ENCODE measurements around the gene GPC5.
"Not testable (repeated sequence)": the region's sequence is repeated elsewhere in the genome, so short reads cannot be mapped to it uniquely, and the experiment has no call there.

GPC5 gene

DNA sequence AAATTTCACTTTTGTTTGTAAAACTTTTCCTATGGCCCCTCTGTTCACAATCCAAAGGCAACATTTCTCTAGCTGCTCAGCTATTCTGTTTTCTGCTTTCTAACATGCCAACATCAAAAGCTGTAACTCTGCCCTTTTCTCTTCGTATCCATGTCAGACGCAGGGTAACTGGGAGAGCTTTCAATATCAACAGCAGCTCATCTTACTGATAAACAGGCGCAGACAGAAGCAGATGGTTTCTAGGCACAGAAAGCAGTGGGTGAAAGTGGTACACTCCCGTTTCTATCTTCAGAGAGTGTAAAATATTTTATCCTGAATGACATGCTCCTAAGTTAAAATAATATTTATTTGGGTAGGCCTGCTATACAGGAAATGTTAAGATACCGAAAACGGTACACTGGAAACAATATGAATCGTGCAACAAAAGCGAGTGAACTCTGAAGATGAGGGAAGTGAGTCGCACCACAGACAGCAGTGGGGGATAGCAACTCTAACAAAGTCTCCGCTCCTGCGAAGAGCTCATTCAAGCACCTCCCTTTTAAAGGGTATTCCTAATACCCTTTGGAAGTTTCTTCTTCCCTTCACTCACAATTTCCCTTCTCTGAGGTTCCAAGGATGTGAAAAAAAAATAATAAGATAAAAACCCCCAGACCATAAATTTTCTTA lies 798.3 kb downstream of the GPC5 start:
- no peak for DNase-seq

GRCh38 chr13:92197669-92198068 lies 799.2 kb downstream of the GPC5 start:
- DNase-seq: no peak

DNA sequence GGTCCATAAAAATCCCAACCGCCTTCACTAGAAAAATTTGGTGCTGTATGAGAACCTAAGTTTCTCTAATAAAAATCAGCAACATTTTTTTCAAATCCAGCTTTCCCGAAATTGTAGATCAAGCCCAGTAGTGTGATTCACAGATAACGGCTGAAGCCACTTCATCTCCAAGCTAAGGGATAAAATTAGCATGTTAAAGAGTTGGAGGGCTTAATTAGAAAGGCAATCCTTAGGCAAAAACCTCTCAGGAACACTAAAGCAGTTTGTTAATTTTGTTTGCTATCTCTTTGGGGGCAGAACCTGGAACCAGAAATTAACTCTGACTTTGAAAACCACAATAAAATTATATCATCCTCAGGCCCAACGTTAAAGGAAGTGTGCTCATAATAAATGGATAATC lies 820.2 kb downstream of the GPC5 start:
- DNase-seq: no peak

GRCh38 chr13:92221916-92222315 lies 823.5 kb downstream of the GPC5 start:
- no peak for DNase-seq

DNA sequence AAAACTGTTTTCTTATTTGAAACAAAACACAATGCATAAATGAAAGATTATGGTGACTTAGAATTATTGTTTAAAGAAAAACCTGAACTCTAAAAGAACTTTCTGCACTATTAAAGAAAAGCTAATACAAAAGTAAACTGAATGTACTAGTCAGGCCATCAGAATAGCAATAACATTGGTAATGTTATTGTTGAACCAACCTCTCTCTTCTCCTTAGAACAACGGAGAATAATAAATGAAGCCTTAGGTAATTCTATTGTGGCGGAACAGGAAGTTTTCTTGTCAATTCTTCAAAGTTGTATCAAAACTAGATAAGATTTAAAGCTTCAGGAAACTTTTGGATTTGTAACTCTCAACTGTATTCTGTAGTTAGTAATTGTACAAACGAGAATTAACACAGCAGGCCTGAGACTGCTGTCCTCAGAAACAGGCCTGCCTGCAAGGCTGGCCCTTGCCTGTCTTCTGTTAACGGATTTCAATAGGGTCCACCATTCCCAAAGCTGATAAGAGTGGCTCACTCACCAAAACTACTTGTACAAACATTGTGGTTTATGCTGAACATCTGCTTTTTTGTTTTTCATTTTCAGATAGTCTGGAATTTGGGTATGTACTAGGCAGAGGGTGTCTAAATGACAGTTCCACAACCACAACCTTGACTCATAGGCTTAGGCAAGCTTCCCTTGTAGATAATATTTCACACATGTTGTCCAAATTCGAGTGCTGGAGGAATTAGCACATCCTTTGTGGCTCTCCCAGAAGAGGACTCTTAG lies 825.8 kb downstream of the GPC5 start:
- no peak for DNase-seq

DNA sequence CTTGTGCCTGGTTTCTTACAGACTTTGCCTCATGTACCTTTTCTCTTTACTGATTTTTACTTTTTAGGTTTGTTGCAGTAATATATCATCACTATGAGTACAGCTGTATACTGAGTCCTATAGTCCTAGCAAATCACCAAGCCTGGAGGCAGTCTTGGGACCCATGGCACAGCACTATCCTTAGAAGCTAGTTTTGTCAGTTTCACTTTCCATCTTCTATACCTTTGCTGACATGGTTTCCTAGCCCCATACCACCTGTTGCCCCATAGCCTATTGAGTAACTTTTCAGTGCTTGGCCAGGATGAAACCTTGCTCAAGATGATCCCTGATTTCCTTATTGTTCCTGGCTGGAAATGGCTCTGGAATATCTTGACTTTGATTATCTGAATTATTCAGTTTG lies 826.4 kb downstream of the GPC5 start:
- DNase-seq: no peak

DNA sequence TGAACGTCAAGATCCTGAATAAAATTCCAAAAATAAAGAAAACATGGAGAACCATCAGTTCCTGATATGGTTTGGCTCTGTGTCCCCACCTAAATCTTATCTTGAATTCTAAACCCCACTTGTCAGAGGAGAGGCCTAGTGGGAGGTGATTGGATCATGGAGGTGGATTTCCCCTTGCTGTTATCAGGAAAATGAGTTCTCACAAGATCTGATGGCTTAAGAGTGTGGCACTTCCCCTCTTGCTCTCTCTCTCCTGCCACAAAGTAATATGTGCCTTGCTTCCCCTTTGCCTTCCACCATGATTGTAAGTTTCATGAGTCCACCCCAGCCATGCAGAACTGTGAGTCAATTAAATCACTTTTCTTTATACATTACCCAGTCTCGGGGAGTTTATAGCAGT lies 827.4 kb downstream of the GPC5 start:
- no peak for DNase-seq

DNA sequence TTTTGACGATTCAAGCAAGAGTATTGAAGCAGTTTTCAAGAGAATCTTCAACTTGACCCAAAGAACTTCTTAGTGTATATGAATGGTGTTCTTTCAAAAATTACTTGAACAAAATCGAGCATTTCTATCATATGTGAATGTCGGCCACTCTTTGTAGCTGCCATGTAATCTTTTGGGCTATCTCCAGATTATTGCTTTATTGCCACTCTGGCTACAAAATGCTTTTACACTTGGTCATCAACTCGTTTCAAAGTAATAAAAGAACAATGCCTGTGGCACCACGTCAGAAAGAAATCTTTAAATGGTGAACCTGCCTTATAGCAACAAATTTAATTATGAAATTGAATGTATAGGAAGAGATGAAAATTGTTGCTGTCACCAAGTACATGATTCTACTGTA lies 834.5 kb downstream of the GPC5 start:
- no peak for DNase-seq

GRCh38 chr13:92251671-92252210 lies 853.3 kb downstream of the GPC5 start:
- no peak for DNase-seq

DNA sequence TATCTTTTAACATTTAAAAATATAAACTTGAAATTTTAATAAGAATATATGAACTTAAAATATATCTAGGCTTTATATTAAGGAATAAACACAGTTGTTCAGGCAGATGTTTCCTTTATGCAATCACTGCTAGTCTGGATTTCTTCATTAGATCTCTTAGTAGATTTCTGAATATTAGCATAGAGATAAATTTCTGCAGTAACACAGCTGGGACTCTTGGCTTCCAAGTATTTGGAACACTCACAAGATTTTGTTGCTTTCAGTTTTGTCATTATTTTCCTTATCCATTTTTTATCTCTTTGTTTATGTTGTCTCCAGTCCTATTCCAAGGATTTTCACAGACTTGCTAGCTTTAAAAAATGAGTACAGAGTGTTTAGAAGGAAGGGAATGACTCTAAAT lies 857.1 kb downstream of the GPC5 start:
- DNase-seq: no peak

GRCh38 chr13:92256211-92256610 lies 857.8 kb downstream of the GPC5 start:
- no peak for DNase-seq

DNA sequence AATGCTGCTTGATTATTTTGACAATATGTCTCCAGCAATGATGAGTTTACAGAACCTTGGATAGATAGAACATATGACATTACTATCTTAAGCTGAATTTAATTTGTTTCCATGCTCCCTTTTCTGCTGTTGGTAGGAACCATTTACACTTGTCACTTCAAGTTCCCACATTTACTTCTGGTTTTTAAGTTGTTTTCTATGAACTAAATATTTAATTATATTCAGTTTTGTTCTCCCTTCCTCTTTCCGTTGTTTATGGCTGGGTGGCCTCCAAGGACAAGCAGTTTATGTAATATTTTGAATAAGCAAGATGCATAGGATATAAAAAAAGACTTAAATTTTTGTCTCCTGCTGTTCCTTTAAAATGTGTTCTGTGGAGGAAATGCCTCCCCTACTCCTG lies 860.6 kb downstream of the GPC5 start:
- no peak for DNase-seq

- no peak for DNase-seq
Measured at GRCh38 chr13:92259523-92259922, 861.1 kb downstream of the GPC5 start.

DNA sequence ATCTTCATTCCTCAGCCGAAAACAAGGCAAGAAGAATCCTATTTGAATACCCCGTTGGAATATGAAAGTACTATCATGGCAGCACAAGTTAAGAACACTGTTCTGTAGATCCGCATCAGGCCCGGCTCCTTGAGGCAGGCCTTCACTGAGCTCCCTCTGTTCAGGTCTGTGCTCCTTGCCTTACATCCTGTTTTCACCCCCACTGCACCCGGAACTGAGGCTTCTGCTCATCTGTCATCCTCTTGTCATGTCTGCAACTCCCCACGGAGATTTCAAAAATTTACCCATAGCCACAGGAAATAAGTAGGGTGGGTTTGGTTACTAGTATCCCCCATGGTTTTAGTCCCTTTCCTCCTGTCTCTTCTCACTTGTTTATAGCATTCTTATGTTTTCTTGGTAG lies 861.9 kb downstream of the GPC5 start:
- DNase-seq: no peak

DNA sequence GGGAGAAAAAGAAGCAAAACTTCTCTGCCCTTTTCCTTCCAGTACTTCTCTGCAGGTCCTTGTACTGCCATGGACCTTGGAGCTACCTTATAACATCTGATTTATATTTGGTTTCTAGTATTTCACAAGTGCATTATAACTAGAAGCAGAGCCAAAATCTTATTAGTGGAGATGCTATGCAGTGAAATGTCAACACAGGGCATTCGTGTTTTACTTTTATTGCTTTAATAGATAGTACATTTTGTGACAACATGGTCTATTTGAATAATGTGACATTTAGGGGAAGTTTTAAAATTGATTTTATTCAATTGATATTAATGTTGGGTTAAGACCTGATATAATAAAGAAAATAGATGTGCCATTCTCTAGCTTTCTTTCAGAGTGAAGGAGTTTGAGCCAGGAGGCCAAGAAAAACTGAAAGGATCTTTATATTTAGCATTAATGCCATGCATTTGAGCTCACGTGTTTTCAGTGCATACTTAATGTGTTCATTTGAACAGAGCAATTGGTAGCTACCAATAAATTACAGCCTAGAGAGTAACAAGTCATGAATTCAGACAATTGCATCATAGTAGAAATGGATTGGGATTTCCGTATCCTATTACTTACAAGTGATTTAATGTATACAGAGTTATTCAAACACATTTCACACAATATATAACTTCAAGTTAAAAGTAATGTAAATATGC lies 863.8 kb downstream of the GPC5 start:
- DNase-seq: no peak

GRCh38 chr13:92265408-92265807 lies 867.0 kb downstream of the GPC5 start:
- DNase-seq: no peak

- no peak for DNase-seq
Measured at GRCh38 chr13:92270990-92271389, 872.6 kb downstream of the GPC5 start.

DNA sequence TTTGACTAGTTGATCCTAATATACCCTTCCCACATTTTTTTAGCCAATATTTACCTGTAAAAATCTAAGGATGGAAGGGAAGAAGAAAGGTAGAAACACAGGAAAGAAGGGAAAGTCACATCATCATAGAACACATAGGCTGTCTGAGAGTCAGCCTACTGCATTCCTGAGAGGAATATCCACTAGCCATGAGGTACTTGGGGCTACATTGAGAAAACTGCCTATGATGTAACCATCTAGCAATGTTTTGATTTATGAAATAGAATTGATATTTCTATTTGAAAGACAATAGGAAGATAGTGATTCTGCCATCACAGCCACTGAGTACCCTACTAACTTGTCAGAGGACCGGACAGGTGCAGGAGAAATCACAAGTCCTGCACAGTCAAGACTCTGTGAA lies 873.8 kb downstream of the GPC5 start:
- DNase-seq: no peak

DNA sequence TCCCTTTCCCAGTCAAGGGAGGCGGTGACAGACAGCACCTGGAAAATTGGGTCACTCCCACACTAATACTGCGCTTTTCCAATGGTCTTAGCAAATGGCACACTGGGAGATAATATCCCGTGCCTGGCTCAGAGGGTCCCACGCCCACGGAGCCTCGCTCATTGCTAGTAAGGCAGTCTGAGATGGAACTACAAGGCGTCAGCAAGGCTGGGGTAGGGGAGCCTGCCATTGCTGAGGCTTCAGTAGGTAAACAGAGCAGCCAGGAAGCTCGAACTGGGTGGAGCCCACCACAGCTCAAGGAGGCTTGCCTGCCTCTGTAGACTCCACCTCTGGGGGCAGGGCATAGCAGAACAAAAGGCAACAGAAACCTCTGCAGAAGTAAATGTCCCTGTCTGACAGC lies 882.6 kb downstream of the GPC5 start:
- DNase-seq: not testable (repeated sequence)

GRCh38 chr13:92290718-92291307 lies 892.4 kb downstream of the GPC5 start:
- not testable (repeated sequence) for DNase-seq

- not testable (repeated sequence) for DNase-seq
Measured at GRCh38 chr13:92294533-92294932, 896.1 kb downstream of the GPC5 start.

DNA sequence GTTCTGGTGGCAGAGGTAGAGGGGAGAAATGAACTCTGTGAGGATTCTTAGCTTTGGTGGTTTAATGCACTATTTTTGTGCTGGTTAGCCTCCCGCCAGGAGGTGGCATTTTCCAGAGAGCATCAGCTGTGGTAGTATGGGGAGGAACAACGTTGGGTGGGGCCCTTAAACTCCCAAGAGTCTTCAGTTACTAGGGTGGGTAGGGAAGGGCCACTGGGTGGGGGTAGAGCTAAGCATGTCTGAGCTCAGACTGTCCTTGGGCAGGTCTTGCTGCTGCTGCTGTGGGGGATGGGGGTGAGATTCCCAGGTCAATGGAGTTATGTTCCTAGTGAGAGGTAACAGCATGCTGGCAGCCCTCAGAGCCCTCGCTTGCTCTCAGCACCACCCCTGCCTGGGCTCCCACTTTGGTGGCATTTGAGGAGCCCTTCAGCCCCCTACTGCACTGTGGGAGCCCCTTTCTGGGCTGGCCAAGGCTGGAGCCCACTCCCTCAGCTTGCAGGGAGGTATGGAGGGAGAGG lies 897.8 kb downstream of the GPC5 start:
- not testable (repeated sequence) for DNase-seq
